WTC11 (cell line): ENCODE measurements around the gene NFATC3. TPM values are rescaled to one million over a fixed set of nuclear protein-coding genes. Genes with fewer than 3 reads are reported as not detected.

Experiments used
- ATAC-seq: fragments of 200-7000 bp; cut with Tn5 transposase; 2 replicates; pipeline ENCODE4 v1.10.0; 2021; ENCODE audit warnings: mild to moderate bottlenecking, moderate library complexity
- CTCF ChIA-PET: fragments of 300-600 bp; sonication (Branson Sonifier 250); formaldehyde crosslinking; loops from one replicate; lab custom pipeline; 2021; ENCODE audit warnings: antibody characterized with exemption; lab: Charles Lee
- POLR2A ChIA-PET: fragments of 350-600 bp; sonication (Branson Sonifier 250); formaldehyde crosslinking; loops from one replicate; lab custom pipeline; 2021; ENCODE audit warnings: antibody characterized with exemption; lab: Charles Lee
- DNase-seq: peaks from one replicate; pipeline ENCODE4 v3.0.0; 2021; ENCODE audit warnings: low spot score
- H3K27ac Mint-ChIP-seq: 2 replicates; pipeline ENCODE4 v1.8.0; 2021; ENCODE audit warnings: mixed read lengths
- H3K27me3 Mint-ChIP-seq: 2 replicates; pipeline ENCODE4 v1.8.0; 2021; ENCODE audit warnings: low read depth, mild to moderate bottlenecking, moderate library complexity, mixed read lengths
- H3K36me3 Mint-ChIP-seq: 2 replicates; pipeline ENCODE4 v1.8.0; 2021; ENCODE audit warnings: mixed read lengths
- H3K4me1 Mint-ChIP-seq: 2 replicates; pipeline ENCODE4 v1.8.0; 2022; ENCODE audit warnings: mixed read lengths
- H3K4me3 Mint-ChIP-seq: 2 replicates; pipeline ENCODE4 v1.8.0; 2021; ENCODE audit warnings: mild to moderate bottlenecking, moderate library complexity, mixed read lengths
- H3K9me3 Mint-ChIP-seq: 2 replicates; pipeline ENCODE4 v1.8.0; 2021; ENCODE audit warnings: mixed read lengths
- ATF3 ChIP-seq: sonication (generic); formaldehyde crosslinking; conservative IDR thresholded peaks from 2 replicates; pipeline ENCODE4 v1.8.1; 2022; ENCODE audit warnings: mild to moderate bottlenecking, missing genetic modification reagents
- CDX4 ChIP-seq: fragments of 250-450 bp; sonication (Bioruptor Pico); IDR thresholded peaks from 2 replicates; pipeline ENCODE4 v1.9.0; 2021; ENCODE audit warnings: moderate library complexity, mild to moderate bottlenecking, inconsistent platforms, borderline replicate concordance
- FOXK1 ChIP-seq: sonication (generic); formaldehyde crosslinking; IDR thresholded peaks from 2 replicates; pipeline ENCODE4 v1.8.0; 2022; ENCODE audit warnings: mild to moderate bottlenecking, moderate library complexity, missing genetic modification reagents
- FOXP4 ChIP-seq: sonication (generic); formaldehyde crosslinking; IDR thresholded peaks from 2 replicates; pipeline ENCODE4 v1.8.0; 2022; ENCODE audit warnings: mild to moderate bottlenecking, missing genetic modification reagents
- GABPB1 ChIP-seq: sonication (generic); formaldehyde crosslinking; IDR thresholded peaks from 2 replicates; pipeline ENCODE4 v1.8.1; 2023; ENCODE audit warnings: mild to moderate bottlenecking, missing genetic modification reagents
- GRHL2 ChIP-seq: fragments of 250-450 bp; sonication (Bioruptor Pico); IDR thresholded peaks from 2 replicates; pipeline ENCODE4 v1.8.0; 2022; ENCODE audit warnings: mild to moderate bottlenecking, moderate library complexity; ENCODE audit not compliant: insufficient replicate concordance, severe bottlenecking
- JUN ChIP-seq: sonication (generic); formaldehyde crosslinking; IDR thresholded peaks from 2 replicates; pipeline ENCODE4 v1.8.0; 2023; ENCODE audit warnings: mild to moderate bottlenecking, missing genetic modification reagents
- SMAD4 ChIP-seq: sonication (generic); formaldehyde crosslinking; IDR thresholded peaks from 2 replicates; pipeline ENCODE4 v1.8.0; 2022; ENCODE audit warnings: mild to moderate bottlenecking, missing genetic modification reagents
- SP1 ChIP-seq: sonication (generic); formaldehyde crosslinking; conservative IDR thresholded peaks from 2 replicates; pipeline ENCODE4 v1.8.1; 2022; ENCODE audit warnings: missing genetic modification reagents
- STAT6 ChIP-seq: sonication (generic); formaldehyde crosslinking; conservative IDR thresholded peaks from 2 replicates; pipeline ENCODE4 v1.8.1; 2023; ENCODE audit warnings: mild to moderate bottlenecking, low read depth, missing genetic modification reagents, moderate library complexity
- USF2 ChIP-seq: sonication (generic); formaldehyde crosslinking; IDR thresholded peaks from 2 replicates; pipeline ENCODE4 v1.8.1; 2023; ENCODE audit warnings: mild to moderate bottlenecking, missing genetic modification reagents, moderate library complexity
- total RNA-seq: library from RNA; stranded (reverse); gene quantifications from 3 replicates; pipeline ENCODE4 v1.2.3, GENCODE V29; 2021

The NFATC3 gene
- total RNA-seq, 1 experiment from 2014 or later, result 34.6 TPM

- TF ChIP-seq STAT6 (CRISPR knock-in tag) (no peak), JUN (CRISPR knock-in tag) (no peak), USF2 (CRISPR knock-in tag) (no peak), FOXP4 (no peak), CDX4 (CRISPR knock-in tag) (no peak)
- TF ChIP-seq, all 79 proteins: peak for 0
Measured at GRCh38 chr16:68187505-68187904, 102.3 kb downstream of the NFATC3 start (continued).

- Mint-ChIP-seq H3K9me3 (0 out of 2 replicates have a peak, but pooled peaks cover 3% of the 10 kb centered on the region), H3K4me1 (no peaks in the 10 kb centered on the region), H3K27me3 (no peaks in the 10 kb centered on the region), H3K27ac (no peak overlapping the region), H3K4me3 (no peak overlapping the region), H3K36me3 (peaks cover 43% of the 10 kb centered on the region)
- ATAC-seq (no peak), DNase-seq (no peak)
- ChIA-PET POLR2A (no interaction called here), CTCF (interaction anchor here (1.2 kb wide), 1 partner anchor 94 kb away, joined by 3 read pairs; no protein-coding TSS in a partner anchor)
- TF ChIP-seq SMAD4 (CRISPR knock-in tag), result no peak
Measured at GRCh38 chr16:68188170-68188569, 103.0 kb downstream of the NFATC3 start.

GRCh38 chr16:68190081-68190480 is 104.9 kb downstream of the NFATC3 start:
- H3K9me3 Mint-ChIP-seq, result 0 out of 2 replicates have a peak, but pooled peaks cover 3% of the 10 kb centered on the region
- H3K4me1 Mint-ChIP-seq, result no peaks in the 10 kb centered on the region
- DNase-seq (no peak), ATAC-seq (no peak)
- no peak overlapping the region for H3K27ac Mint-ChIP-seq
- no peak for TF ChIP-seq SP1 (CRISPR knock-in tag)
- no peak for TF ChIP-seq USF2 (CRISPR knock-in tag)
- no peak for TF ChIP-seq GRHL2 (CRISPR knock-in tag)
- TF ChIP-seq ATF3 (CRISPR knock-in tag), result no peak
- TF ChIP-seq FOXK1 (CRISPR knock-in tag), result no peak
- no peak for TF ChIP-seq GABPB1 (CRISPR knock-in tag)
- no peak overlapping the region for H3K4me3 Mint-ChIP-seq
- CTCF ChIA-PET, result no interaction called here
- H3K27me3 Mint-ChIP-seq, result no peaks in the 10 kb centered on the region
- H3K36me3 Mint-ChIP-seq, result peaks cover 36% of the 10 kb centered on the region
- POLR2A ChIA-PET, result no interaction called here
